Inferior parietal cortex (tissue), 1 donor: Measurements from ENCODE around the gene RMI2.

Experiments
- DNase-seq: peaks from one replicate; pipeline ENCODE4 v3.0.0-alpha.2; 2016; ENCODE audit errors: extremely low spot score

The RMI2 gene

DNA sequence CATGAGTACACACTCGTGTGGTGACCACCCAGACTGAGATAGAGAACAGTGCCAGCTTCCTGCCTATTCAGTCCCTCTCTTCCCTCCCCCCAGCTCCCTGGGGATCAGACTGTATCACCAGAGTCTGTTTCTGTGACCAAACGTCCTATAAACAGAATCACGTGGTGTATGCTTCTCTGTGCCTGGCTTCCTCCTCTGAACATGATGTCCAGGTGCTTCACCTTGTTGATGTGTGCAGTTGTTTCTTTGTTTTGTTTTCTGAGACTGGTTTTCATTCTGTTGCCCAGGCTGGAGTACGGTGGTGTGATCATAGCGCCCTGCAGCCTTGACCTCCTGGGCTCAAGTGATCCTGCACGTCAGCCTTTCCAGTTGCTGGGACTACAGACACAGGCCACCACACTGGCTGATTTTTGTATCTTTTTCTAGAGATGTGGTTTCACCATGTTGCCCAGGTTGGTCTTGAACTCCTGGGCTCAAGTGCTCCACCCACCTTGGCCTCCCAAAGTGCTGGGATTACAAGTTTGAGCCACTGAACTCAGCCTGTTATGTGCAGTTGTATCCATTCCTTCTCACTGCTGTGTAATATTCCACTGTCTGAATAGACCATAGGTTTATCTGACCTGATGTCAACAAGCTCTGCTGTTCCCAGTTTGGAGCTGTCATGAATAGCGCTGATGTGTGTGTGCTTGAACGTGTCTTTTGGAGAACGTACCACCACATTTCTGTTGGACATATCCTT, 35.2 kb upstream of the RMI2 start:
- no peak for DNase-seq

DNA sequence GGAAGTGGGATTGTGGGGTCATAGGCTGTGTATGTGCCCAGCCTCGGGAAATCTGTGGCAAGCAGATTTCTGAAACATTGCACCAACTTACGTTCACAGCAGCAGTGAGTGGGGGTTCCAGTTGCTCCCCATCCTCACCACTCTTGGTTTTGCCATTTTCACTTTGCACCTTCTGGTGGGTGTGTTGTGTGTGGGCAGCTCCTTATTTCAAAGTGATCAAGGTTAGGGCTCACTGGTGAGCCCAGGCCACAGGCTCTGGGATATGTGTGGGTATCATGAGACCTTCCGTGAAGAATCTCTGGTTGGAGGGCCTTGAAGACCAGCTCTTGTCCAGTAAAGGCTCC, 34.7 kb upstream of the RMI2 start:
- DNase-seq = no peak

DNA sequence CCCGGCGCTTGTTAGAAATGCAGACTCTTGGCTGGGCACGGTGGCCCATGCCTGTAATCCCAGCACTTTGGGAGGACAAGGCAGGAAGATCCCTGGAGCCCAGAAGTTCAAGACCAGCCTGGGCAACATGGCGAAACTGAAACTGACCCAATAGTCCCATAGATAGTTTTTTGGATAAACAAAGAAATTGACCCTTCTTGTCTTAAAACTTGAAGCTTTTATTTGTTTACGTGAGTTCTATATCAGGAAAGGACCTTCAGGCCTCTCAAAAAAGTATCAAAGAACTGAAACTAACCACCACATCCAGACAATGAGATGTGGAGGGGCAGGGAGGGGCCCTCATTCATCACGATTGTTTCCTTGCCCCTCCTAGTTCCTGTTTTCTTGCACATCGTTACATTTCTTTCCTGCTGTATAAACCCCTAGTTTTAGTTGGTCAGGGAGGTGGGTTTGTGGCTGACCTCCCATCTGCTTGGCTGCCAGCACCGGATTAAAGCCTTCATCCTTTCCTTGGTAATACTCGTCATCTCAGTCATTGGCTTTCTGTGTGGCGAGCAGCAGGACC, 34.2 kb upstream of the RMI2 start:
- DNase-seq = no peak

DNA sequence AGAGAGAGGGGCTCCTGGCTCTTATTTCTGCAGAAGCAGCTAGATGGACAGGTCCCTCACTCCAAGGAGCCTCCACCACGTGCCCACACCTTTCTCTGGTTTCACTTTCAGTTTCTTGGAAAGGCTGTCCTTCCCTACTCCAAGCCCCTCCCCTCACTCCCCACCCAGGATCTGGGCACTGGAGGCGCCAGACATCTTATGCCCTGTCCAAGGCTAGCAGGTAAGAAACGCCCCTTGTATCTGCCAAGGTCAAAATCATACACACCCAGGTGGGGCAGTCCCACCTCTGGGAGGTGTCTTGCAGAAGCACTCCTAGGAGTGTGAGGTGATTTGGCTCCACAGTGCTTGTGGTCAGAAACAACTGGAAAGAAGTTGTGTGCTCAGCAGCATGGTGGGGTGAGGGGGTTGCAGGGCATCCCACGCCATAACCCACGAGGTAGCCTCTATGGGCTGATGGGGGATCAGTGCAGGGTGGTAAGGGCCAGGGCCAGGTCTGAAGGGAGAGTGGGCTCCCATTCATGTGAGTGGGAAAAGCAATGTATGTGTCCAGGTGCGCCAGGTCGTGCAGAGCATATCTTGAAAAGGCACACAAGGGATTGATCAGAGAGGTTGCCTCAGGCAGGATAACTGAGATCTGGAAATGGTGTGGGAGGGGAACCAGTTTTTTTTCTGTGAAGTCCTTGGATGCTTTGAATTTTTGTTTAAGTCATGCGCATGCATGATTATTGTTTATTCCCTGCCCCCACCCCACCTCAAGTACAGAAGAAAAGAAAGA, 32.4 kb upstream of the RMI2 start:
- DNase-seq = no peak

DNA sequence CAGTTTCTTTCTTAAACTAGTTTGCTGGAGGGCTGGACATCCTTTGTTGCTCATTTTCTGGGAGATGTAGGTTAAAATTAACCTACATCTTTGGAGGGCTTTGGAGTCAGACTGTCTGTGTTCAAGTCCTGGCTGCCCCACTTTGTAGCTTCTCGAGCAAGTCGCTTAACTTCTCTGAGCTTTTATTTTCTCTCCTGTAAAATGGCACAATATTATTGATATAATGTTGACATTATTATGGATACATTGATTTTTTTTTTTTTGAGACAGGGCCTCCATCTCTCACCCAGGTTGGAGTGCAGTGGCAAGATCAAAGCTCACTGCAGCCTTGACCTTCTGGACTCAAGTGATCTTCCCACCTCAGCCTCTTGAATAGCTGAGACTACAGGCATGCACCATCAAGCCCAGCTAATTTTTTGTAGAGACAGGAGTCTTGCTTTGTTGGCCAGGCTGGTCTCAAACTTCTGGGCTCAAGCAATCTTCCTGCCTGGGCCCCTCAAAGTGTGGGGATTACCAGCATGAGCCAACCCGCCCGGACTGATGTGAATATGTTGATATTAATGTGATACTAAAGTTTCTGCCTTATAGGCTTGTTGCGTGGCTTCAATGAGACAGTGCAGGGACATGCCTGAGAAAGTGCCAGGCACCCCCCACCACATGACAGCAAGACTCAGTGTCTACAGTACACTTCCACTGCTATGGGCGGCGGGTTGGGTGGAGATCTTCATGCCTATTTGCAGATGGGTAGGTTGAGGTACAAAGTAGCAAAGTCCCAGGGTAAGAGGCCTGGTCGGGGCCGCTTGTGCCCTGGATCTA, 31.6 kb upstream of the RMI2 start:
- no peak for DNase-seq

DNA sequence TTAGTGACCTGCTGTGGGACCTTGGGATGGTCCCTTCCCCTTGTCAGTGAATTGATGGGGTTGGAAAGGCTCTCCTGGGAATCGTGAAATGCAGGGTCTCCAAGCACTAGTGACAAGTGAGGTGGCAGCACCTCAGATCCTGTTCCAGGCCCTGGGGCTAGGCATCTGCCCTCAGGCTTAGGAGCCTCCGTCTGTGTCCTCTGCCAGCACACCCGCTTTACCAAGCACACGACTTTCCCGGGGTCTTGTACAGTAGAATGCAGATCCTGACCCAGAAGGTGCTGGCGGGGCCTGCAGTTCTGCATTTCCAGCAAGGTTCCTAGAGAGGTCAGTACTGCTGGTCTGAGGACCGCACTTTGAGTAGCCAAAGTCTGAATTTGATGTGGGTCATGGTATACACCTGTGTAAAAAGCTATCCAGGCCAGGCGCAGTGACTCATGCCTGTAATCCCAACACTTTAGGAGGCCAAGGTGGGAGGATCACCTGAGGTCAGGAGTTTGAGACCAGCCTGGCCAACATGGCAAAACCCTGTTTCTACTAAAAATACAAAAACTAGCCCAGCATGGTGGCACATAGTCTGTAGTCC, 30.9 kb upstream of the RMI2 start:
- DNase-seq = no peak

DNA sequence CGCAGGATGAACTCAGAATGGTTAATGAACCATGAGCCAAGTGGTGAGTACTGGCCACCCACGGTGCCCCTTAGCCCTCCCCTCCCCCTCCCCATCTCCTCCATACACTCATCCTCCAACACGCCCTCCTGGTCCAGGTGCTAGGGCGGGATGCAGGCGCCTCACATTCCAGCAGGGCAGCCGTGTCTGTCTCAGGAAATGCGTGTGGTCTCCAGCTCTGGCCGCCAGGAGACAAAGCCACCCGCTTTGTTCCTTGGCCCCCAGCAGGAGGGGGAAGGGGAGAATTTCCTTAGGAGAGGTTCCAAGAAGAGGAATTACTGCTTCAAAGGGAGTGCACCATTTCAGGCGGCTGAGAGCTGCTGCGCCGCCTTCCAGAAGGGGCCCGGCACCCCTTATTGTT, 29.7 kb upstream of the RMI2 start:
- DNase-seq = no peak

DNA sequence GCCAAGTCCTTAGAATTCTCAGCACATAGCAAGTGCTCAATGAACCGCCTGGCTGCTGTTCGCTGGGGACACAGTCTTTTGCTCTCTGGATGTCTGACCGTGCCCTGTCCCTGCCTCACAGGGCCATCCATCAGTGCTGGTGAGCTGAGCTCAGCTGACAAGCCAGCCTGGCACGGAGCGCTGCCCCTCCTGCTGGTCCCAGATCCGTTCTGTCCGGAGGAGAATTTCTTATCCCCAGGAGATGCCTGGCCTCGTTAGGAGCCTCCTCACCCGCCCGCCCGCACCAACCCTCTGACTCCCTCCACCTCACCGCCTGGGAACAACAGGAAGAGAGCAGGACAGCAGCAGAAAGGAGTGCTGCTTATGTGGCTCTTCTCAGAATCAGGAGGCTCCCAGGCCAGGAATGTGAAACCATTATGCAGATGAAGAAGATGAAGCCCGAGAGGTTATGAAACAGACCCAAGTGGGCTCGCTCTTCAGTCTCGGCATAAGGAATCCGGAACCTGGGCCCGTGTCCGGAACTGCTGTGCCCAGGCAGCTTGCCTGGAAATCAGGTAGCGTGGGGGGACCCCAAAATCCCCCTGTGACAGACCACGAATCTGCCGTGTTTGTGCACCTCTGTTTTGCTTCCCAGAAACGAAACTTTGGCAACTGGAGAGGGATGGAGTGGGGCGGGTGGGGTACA, 28.8 kb upstream of the RMI2 start:
- DNase-seq = no peak

DNA sequence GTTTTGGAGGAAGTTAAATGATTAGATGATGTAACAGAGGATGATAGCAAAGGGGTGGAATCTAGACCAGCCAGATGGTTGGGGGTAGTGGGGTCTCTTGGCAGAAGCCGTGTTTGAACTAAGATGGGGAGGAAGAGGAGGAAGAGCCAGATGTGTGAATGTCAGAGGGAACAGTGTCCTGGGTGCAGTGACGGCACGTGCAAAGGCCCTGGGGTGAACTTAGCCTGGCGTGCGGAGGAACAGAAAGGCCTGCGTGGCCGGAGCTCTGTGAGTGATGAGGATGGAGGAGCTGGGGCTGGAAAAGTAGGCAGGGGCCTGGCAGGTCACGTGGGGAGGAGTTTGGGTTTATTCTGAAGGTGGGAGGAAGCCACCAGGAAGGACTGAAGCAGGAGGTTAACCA, 26.4 kb upstream of the RMI2 start:
- DNase-seq = no peak

DNA sequence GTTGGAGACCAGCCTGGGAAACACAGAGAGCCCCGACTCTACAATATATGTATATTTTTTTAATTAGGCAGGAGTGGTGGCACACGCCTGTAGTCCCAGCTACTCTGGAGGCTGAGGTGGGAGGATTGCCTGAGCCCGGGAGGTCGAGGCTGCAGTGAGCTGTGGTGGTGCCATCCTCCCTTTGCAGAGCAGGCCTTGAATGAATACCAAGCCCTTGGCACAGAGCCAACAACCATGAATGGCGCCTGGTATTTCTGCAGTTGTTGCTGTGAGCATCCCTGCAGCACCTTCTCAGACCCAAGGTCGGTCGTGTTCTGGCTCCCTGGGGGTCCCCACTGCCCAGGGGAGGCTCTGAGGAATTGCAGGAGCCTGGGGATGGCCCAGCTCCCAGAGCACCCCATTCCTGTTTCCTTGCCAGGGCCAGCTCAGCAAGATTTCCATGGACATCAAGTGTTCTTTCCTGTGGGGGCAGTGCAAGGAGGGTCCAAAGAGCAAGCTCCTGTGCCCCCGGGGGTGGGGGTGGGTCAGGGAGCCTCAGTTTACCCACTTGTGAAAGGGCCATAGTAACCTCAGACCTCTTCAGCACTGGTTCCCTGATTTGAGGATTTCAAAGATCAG, 25.6 kb upstream of the RMI2 start:
- no peak for DNase-seq

DNA sequence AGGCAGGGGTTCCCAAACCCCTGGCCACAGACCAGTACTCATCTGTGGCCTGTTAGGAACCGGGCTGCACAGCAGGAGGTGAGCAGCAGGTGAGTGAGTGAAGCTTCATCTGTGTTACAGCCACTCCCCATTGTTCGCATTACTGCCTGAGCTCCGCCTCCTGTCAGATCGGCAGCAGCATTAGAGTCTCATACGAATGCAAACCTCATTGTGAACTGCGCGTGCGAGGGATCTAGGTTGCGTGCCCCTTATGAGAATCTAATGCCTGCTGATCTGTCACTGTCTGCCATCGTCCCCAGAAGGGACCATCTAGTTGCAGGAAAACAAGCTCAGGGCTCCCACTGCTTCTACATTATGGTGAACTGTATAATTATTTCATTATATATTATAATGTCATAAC, 25.1 kb upstream of the RMI2 start:
- no peak for DNase-seq

DNA sequence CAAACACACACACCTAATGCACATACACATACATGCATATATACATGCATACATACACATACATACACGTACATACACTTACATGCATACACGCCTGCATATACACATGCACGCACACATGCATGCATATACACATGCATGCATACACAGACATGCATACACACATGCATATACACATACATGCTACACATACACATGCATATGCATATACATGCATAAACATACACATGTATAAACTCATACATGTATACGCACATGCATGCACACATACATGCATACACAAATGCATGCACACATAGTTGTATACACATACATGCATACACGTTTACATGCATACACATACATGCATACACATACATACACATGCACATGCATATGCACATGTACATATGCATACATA, 23.6 kb upstream of the RMI2 start:
- DNase-seq = no peak

DNA sequence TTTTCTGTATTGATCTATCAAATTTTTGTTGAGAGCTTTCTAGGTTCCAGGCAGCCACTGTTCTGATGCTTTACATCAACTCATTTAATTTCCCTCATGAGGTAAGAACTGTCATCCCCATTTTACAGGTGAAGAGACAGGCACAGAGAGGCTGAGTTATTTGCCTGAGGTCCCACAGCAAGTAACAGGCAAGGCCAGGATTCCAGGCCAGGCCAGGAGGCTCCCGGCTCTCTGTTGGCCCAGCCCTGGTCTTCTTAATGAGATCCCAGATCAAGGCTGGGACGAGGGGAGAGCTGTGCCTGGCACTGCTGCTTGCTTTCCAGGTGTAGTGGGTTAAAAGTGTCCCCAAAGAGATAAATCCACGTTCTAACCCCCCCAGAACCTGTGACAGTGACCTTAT, 22.4 kb upstream of the RMI2 start:
- no peak for DNase-seq

DNA sequence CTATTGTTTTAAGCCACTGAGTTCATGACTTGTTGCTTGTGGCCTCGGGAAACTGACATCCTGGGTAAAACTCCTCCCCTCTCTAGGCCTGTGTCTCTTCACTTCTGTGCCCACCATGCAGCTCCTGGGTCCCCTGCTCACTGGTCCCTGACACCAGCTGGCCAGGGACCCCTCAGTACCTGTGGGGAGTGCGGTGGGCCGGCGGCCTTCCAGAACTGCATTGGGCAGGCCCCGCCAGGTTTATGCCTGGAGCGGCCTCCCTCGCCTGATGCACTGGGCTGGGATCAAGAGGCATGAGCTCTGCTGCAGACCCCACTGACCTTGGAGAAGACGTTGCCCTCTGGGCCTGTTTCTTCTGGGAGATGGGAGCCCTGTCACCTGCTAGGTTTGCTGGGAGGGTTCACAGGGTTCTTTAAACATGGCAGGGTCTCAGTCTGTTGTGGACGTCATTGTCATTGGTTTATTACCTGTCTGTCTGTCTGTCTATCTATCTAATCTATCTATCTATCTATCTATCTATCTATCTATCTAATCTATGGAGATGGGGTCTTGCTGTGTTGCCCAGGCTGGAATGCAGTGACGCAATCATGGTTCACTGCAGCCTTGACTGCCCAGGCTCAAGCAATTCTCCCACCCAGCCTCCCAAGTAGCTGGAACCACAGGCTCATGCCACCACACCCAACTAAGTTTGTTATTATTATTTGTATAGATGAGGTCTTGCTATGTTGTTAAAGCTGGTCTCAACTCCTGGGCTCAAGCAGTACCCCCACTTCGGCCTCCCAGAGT, 21.5 kb upstream of the RMI2 start:
- no peak for DNase-seq

DNA sequence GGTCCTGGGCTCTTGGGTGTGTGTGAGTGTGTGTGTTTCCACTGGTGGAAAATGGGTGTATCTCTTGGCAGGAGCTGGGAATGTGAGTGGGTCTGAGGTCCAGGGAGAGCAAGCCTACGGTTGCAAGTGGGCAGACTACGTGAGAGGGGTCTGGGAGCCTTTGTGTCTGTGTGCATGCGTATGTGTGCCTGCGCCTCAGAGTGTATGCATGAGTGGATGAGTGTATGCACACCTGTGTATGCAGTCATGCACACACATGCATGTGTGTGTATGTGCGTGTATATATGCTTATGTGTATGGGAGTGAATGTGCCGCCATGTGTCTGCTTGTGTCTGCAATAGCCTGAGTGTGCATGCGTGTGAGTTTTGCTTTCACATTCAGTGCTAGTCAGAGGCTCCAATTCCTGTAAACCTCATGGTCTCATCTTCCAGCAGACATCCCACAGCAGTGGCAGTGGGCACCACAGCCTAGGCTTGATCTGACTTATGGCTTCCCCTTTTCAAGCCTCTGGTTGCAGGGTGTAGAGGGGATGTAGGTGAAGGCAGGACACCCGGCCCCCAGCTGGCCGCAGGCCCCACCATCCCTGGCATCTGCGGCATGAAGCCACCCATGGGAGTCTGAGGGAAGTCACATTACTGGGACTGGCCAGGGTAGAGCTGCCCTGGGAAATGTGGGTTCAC, 19.7 kb upstream of the RMI2 start:
- DNase-seq = no peak

DNA sequence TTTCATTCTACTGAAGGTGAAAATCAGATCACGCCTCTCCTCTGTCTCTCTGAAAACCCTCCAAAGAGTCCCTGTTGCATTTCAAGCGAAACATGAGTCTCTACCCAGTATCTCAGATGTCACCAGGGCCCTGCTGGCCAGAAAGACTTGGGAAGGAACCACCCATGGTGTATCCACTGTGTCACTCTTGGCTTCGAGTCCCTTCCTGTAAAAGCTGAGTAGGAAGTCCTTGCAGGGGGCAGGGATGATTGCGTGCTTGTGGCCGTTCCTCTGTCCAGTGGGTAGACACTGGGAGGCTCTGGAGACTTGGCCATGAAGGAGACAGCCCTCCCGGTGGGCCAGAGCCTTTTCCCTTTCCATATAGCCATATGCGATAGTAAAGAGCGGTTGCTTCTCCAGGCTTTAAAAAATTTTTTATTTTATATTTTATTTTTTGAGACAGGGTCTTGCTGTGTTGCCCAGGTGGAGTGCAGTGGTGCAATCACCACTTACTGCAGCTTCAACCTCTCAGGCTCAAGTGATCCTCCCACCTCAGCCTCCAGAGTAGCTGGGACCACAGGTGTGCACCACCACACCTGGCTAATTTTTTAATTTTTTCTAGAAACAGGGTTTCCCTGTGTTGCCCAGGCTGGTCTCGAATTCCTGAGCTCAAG, 19.0 kb upstream of the RMI2 start:
- no peak for DNase-seq

DNA sequence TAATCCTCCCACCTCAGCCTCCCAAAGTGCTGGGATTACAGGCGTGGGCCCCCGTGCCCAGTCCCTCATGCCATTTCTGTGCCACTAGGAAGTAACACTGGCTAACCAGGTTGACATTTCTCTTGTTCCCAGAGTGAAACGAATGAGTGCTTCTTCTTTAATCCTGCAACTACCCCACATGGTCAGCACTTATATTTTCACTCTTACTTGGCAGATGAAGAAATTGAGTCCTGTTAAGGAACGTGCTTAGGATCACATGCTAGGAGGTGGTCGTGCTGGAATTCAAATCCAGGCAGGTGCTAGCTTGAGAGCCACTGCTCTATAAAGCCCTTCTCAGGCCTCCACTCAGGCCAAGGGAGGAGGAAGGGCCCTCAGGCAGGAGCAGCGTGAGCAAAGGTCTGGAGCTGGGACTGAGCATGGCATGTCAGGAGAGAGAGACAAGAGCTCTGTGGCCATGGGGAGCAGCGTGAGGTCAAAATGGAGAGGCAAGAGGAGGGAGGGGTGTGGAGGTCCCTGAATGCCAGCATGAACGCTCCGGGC, 18.5 kb upstream of the RMI2 start:
- DNase-seq = no peak

DNA sequence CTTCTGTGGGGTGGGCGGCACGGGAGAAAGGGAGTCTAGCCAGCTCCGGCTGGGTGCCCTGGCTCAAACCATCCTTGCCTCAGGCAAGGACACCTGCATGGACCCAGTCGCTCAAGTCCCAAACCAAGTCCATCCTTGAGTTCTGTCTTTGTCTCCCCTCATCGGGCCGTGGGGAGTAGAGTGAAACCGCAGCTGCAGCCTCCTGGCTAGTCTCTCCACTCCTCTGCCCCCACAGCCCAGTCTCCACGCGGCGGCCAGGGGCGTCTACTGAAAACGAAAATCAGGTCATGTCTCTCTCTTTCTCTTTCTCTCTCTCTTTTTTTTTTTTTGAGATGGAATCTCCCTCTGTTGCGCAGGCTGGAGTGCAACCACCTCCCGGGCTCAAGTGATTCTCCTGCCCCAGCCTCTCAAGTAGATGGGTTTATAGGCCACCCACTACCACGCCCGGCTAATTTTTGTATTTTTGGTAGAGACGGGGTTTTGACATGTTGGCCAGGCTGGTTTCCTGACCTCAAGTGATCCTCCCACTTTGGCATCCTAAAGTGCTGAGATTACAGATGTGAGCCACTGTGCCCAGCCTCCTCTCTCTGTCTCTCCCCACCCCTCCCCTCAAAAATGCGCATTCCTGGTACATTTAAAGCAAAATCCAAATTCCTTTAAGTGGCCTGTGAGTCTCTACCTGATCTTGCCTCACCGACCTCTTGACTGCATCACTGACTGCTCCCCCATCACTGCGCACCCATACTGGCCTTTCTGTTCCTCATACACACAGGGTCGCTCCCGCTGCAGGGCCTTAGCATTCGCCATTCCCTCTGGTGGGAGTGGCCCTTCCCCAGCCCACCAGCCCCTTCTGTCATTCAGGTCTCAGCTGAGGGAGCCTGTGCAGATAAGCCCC, 17.7 kb upstream of the RMI2 start:
- no peak for DNase-seq
